Measurements from ENCODE around the gene MACO1. TPM values are rescaled to one million over a fixed set of nuclear protein-coding genes. Genes with fewer than 3 reads are reported as not detected.

MACO1 gene
- polyA plus RNA-seq, 2 of the 4 experiments (the other 2 are of a cell fraction): 6.3 to 7.5 TPM

- no peak for DNase-seq (ENCODE audit: low read depth in 1 of 2, low spot score in 1 of 2)
- H3K4me3 ChIP-seq: no peak overlapping the region
- FAIRE-seq: no peak
- no peak for ATAC-seq
- WGBS (ENCODE audit: missing lambda C conversion rate): 80% methylated on average over 2 of the region's 2 CpGs
- ChIA-PET POLR2A (no interaction called here), CTCF (no interaction called here)
- H3K27ac ChIP-seq: no peak overlapping the region
- H3K9me3 ChIP-seq: no peaks in the 10 kb centered on the region
- H3K4me1 ChIP-seq: peaks cover 9% of the 10 kb centered on the region; the same call in 1 of the 3 replicates
- H3K4me2 ChIP-seq: no peak overlapping the region
- TF ChIP-seq HMGXB4 (CRISPR knock-in tag; IDR thresholded peaks at IDR 0.05; ENCODE audit: borderline replicate concordance) (no peak), HDAC2 (IDR thresholded peaks at IDR 0.05) (no peak), BHLHE40 (IDR thresholded peaks at IDR 0.05; ENCODE audit: low read depth, low read length) (no peak), HOXA7 (CRISPR knock-in tag; IDR thresholded peaks at IDR 0.05) (no peak), CHD2 (IDR thresholded peaks at IDR 0.05; ENCODE audit: low read length, partially characterized antibody) (no peak), ESRRA (IDR thresholded peaks at IDR 0.05; ENCODE audit: borderline replicate concordance, low read length) (no peak), ZC3H11A (IDR thresholded peaks at IDR 0.05) (no peak), CEBPB (IDR thresholded peaks at IDR 0.05) (no peak), RCOR1 (IDR thresholded peaks at IDR 0.05; ENCODE audit: low read depth, low read length) (no peak), POLR2A (IDR thresholded peaks at IDR 0.05; ENCODE audit: low read length) (no peak), PBX3 (IDR thresholded peaks at IDR 0.05) (no peak), CTCF (IDR thresholded peaks at IDR 0.05) (no peak), NFE2L2 (conservative IDR thresholded peaks at IDR 0.05; ENCODE audit: low read length) (no peak)
These were observed 15.4 kb downstream of the MACO1 start for GRCh38 chr1:25445993-25446538.

- no peak for ATAC-seq
- CTCF ChIA-PET: no interaction called here
These were observed 16.9 kb downstream of the MACO1 start for GRCh38 chr1:25447547-25447946.

More at GRCh38 chr1:25447547-25447946, 16.9 kb downstream of the MACO1 start:
- Histone ChIP-seq H3K9me3 (no peaks in the 10 kb centered on the region), H3K4me3 (no peak overlapping the region), H3K4me2 (no peak overlapping the region), H3K27ac (no peak overlapping the region), H3K4me1 (peaks cover 8% of the 10 kb centered on the region; the same call in 1 of the 3 replicates)
- POLR2A ChIA-PET: no interaction called here
- FAIRE-seq (no peak), DNase-seq (ENCODE audit: low read depth in 1 of 2, low spot score in 1 of 2) (no peak)
- no peak for TF ChIP-seq PBX3 (IDR thresholded peaks at IDR 0.05)
- no peak for TF ChIP-seq NFE2L2 (conservative IDR thresholded peaks at IDR 0.05; ENCODE audit: low read length)
- TF ChIP-seq MYC (IDR thresholded peaks at IDR 0.05; ENCODE audit: borderline replicate concordance, low read length): no peak
- no peak for TF ChIP-seq USF2 (IDR thresholded peaks at IDR 0.05)
- no peak for TF ChIP-seq POLR2A (IDR thresholded peaks at IDR 0.05; ENCODE audit: low read length)
- TF ChIP-seq ESRRA (IDR thresholded peaks at IDR 0.05; ENCODE audit: borderline replicate concordance, low read length): no peak
- TF ChIP-seq NPAS2 (CRISPR knock-in tag; IDR thresholded peaks at IDR 0.05; ENCODE audit: borderline replicate concordance): no peak
- no peak for TF ChIP-seq HES2 (IDR thresholded peaks at IDR 0.05)
- TF ChIP-seq RARB (CRISPR knock-in tag; IDR thresholded peaks at IDR 0.05): no peak

Measured in A549 (cell line).